HepG2 (cell line): ENCODE measurements around the gene SLCO4A1. TPM values are rescaled to one million over a fixed set of nuclear protein-coding genes. Genes with fewer than 3 reads are reported as not detected.
A peak's percentile ranks its signal among the peaks of the same experiment; 100 is the strongest.

Experiments used
- EZH2 ChIP-seq: conservative IDR thresholded peaks from 2 replicates; pipeline ENCODE4 v1.6.1; 2012; ENCODE audit warnings: mild to moderate bottlenecking, low read depth, low read length, moderate library complexity
- HNF4G ChIP-seq, 2 experiments: sonication (generic) in 1 of 2; formaldehyde crosslinking in 1 of 2; IDR thresholded peaks; 2 replicates each; pipeline versions ENCODE4 v1.4.0 to v1.6.1; 2011 to 2020; ENCODE audit warnings: borderline replicate concordance in 2 of 2, low read depth in 2 of 2, mild to moderate bottlenecking in 2 of 2, low read length in 1 of 2, missing genetic modification reagents in 1 of 2, moderate library complexity in 1 of 2
- KDM4B ChIP-seq: sonication (generic); formaldehyde crosslinking; IDR thresholded peaks from 2 replicates; pipeline ENCODE4 v1.4.0; 2020; ENCODE audit warnings: missing genetic modification reagents
- NONO ChIP-seq, 2 experiments: fragments of 450-650 bp in 1 of 2; sonication (generic) in 1 of 2; formaldehyde crosslinking in 1 of 2; IDR thresholded peaks in 1 of 2; conservative IDR thresholded peaks in 1 of 2; 2 replicates each; pipeline versions ENCODE4 v1.6.1 to v1.8.0; 2017 to 2022; ENCODE audit warnings: mild to moderate bottlenecking in 1 of 2, missing genetic modification reagents in 1 of 2, moderate library complexity in 1 of 2
- PAX8 ChIP-seq: sonication (generic); formaldehyde crosslinking; IDR thresholded peaks from 2 replicates; pipeline ENCODE4 v1.8.0; 2022; ENCODE audit warnings: mild to moderate bottlenecking, missing genetic modification reagents, borderline replicate concordance
- TARDBP ChIP-seq: sonication (generic); formaldehyde crosslinking; IDR thresholded peaks from 2 replicates; pipeline ENCODE4 v1.8.0; 2022; ENCODE audit warnings: mild to moderate bottlenecking, missing genetic modification reagents
- ZBTB38 ChIP-seq: sonication (generic); formaldehyde crosslinking; IDR thresholded peaks from 2 replicates; pipeline ENCODE4 v1.5.1; 2020; ENCODE audit warnings: mild to moderate bottlenecking, missing genetic modification reagents
- ZFP90 ChIP-seq: sonication (generic); formaldehyde crosslinking; IDR thresholded peaks from 2 replicates; pipeline ENCODE4 v1.8.0; 2022; ENCODE audit warnings: missing genetic modification reagents, mild to moderate bottlenecking, inconsistent platforms, borderline replicate concordance
- ZNF24 ChIP-seq: fragments of 450-650 bp; IDR thresholded peaks from 2 replicates; pipeline ENCODE4 v1.6.1; 2017; ENCODE audit warnings: antibody characterized with exemption, mild to moderate bottlenecking
- ZNF33B ChIP-seq: sonication (generic); formaldehyde crosslinking; IDR thresholded peaks from 2 replicates; pipeline ENCODE4 v1.5.1; 2020; ENCODE audit warnings: mild to moderate bottlenecking, missing genetic modification reagents
- ZNF569 ChIP-seq: sonication (generic); formaldehyde crosslinking; IDR thresholded peaks from 2 replicates; pipeline ENCODE4 v1.5.0; 2020; ENCODE audit warnings: mild to moderate bottlenecking, missing genetic modification reagents, moderate library complexity, borderline replicate concordance
- ZNF766 ChIP-seq: sonication (generic); formaldehyde crosslinking; IDR thresholded peaks from 2 replicates; pipeline ENCODE4 v1.5.0; 2020; ENCODE audit warnings: missing genetic modification reagents, borderline replicate concordance
- ZNF773 ChIP-seq: sonication (generic); formaldehyde crosslinking; IDR thresholded peaks from 2 replicates; pipeline ENCODE4 v1.4.0; 2020; ENCODE audit warnings: missing genetic modification reagents, borderline replicate concordance
- polyA plus RNA-seq, 8 experiments: library from polyadenylated mRNA; depleted of rRNA in 3 of 8; stranded (reverse) in 7 of 8; unstranded in 1 of 8; fragments of >200 nt; fragmentation: Illumina TruSeq in 4 of 8; extraction: Trizol in 4 of 8; gene quantifications; 2 replicates each; pipeline versions ENCODE4 v1.2.1 to v1.2.3, GENCODE V29; 2011 to 2016; ENCODE audit warnings: low read depth in 4 of 8, missing spikeins in 1 of 8, mixed read lengths in 1 of 8; ENCODE audit not compliant: insufficient read depth in 1 of 8
- total RNA-seq, 5 experiments: library from RNA; depleted of rRNA; stranded (reverse); fragments of >200 nt; fragmentation: Illumina TruSeq; extraction: Trizol; gene quantifications; 2 replicates each; pipeline ENCODE4 v1.2.3, GENCODE V29; 2016; ENCODE audit warnings: low read depth in 1 of 5
- TF ChIP-seq, protein P1 (sequence below): sonication (generic); formaldehyde crosslinking; IDR thresholded peaks from 2 replicates; pipeline ENCODE4 v1.5.0; 2020; ENCODE audit warnings: missing genetic modification reagents
- TF ChIP-seq, protein P2 (sequence below): sonication (generic); formaldehyde crosslinking; IDR thresholded peaks from 2 replicates; pipeline ENCODE4 v1.4.0; 2020; ENCODE audit warnings: missing genetic modification reagents
- TF ChIP-seq, protein P3 (sequence below): sonication (generic); formaldehyde crosslinking; IDR thresholded peaks from 2 replicates; pipeline ENCODE4 v1.5.0; 2020; ENCODE audit warnings: mild to moderate bottlenecking, missing genetic modification reagents, borderline replicate concordance
- TF ChIP-seq, protein P4 (sequence below): sonication (generic); formaldehyde crosslinking; IDR thresholded peaks from 2 replicates; pipeline ENCODE4 v1.4.0; 2020; ENCODE audit warnings: missing genetic modification reagents, borderline replicate concordance
- TF ChIP-seq, protein P5 (sequence below): IDR thresholded peaks from 2 replicates; pipeline ENCODE4 v1.6.1; 2016; ENCODE audit warnings: mild to moderate bottlenecking

The SLCO4A1 gene
- total and polyA plus RNA-seq, 2 of the 13 experiments (the other 11 are each of a cell fraction or from before 2014, with no cell fraction given), result 55.5 to 112 TPM

DNA sequence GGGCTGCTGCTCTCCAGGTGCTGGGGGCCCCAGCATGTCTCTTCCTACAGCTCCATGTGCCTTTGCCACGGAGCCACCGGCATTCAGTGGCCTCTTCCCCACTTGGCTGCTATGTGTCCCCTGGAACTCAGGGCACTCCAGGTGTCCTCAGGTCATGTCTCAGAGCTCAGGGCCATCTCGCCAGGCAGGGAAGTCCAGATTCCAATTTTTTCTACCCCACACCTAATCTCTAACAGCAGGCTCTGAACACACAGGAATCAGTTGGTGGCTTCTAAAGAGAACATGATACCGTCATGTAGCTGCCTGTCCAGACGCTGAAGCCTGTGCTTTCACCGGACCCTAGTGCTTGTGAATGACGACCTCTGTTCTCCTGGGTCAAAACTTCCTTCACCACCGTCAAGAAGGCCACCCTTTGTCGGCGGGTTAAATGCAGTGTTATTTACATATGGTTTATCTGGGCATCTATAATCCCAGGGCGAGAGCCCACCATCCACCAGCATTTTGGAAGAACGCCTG lies 4.2 kb upstream of the SLCO4A1 start (continued):
- TF ChIP-seq ZNF569 (CRISPR knock-in tag) (no peak), ZBTB38 (no peak; the same call in 1 of the 2 replicates), ZNF33B (CRISPR knock-in tag) (no peak), TARDBP (CRISPR knock-in tag) (no peak), ZFP90 (CRISPR knock-in tag) (no peak), PAX8 (CRISPR knock-in tag) (no peak), ZNF773 (no peak), NONO (IDR thresholded peaks at IDR 0.05) (no peak), NONO (CRISPR knock-in tag; conservative IDR thresholded peaks at IDR 0.05) (no peak), KDM4B (no peak), HNF4G (IDR thresholded peaks at IDR 0.05; ENCODE audit: borderline replicate concordance, low read depth, low read length) (no peak; the same call in 1 of the 2 replicates), HNF4G (CRISPR knock-in tag; IDR thresholded peaks at IDR 0.05; ENCODE audit: borderline replicate concordance, low read depth) (no peak), ZNF24 (no peak), EZH2 (0 out of 2 replicates have a peak, but pooled peaks have one; percentile 32), ZNF766 (CRISPR knock-in tag) (no peak)
- TF ChIP-seq, protein P1, sequence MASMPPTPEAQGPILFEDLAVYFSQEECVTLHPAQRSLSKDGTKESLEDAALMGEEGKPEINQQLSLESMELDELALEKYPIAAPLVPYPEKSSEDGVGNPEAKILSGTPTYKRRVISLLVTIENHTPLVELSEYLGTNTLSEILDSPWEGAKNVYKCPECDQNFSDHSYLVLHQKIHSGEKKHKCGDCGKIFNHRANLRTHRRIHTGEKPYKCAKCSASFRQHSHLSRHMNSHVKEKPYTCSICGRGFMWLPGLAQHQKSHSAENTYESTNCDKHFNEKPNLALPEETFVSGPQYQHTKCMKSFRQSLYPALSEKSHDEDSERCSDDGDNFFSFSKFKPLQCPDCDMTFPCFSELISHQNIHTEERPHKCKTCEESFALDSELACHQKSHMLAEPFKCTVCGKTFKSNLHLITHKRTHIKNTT (CRISPR knock-in tag), result no peak
- TF ChIP-seq, protein P2, sequence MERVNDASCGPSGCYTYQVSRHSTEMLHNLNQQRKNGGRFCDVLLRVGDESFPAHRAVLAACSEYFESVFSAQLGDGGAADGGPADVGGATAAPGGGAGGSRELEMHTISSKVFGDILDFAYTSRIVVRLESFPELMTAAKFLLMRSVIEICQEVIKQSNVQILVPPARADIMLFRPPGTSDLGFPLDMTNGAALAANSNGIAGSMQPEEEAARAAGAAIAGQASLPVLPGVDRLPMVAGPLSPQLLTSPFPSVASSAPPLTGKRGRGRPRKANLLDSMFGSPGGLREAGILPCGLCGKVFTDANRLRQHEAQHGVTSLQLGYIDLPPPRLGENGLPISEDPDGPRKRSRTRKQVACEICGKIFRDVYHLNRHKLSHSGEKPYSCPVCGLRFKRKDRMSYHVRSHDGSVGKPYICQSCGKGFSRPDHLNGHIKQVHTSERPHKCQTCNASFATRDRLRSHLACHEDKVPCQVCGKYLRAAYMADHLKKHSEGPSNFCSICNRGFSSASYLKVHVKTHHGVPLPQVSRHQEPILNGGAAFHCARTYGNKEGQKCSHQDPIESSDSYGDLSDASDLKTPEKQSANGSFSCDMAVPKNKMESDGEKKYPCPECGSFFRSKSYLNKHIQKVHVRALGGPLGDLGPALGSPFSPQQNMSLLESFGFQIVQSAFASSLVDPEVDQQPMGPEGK, result no peak; the same call in 1 of the 2 replicates
- TF ChIP-seq, protein P3, sequence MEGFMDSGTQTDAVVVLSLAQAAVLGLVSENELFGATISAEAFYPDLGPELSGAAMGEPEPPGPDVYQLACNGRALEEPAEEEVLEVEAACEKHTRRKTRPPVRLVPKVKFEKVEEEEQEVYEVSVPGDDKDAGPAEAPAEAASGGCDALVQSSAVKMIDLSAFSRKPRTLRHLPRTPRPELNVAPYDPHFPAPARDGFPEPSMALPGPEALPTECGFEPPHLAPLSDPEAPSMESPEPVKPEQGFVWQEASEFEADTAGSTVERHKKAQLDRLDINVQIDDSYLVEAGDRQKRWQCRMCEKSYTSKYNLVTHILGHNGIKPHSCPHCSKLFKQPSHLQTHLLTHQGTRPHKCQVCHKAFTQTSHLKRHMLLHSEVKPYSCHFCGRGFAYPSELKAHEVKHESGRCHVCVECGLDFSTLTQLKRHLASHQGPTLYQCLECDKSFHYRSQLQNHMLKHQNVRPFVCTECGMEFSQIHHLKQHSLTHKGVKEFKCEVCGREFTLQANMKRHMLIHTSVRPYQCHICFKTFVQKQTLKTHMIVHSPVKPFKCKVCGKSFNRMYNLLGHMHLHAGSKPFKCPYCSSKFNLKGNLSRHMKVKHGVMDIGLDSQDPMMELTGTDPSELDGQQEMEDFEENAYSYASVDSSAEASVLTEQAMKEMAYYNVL (CRISPR knock-in tag), result no peak
- TF ChIP-seq, protein P4, sequence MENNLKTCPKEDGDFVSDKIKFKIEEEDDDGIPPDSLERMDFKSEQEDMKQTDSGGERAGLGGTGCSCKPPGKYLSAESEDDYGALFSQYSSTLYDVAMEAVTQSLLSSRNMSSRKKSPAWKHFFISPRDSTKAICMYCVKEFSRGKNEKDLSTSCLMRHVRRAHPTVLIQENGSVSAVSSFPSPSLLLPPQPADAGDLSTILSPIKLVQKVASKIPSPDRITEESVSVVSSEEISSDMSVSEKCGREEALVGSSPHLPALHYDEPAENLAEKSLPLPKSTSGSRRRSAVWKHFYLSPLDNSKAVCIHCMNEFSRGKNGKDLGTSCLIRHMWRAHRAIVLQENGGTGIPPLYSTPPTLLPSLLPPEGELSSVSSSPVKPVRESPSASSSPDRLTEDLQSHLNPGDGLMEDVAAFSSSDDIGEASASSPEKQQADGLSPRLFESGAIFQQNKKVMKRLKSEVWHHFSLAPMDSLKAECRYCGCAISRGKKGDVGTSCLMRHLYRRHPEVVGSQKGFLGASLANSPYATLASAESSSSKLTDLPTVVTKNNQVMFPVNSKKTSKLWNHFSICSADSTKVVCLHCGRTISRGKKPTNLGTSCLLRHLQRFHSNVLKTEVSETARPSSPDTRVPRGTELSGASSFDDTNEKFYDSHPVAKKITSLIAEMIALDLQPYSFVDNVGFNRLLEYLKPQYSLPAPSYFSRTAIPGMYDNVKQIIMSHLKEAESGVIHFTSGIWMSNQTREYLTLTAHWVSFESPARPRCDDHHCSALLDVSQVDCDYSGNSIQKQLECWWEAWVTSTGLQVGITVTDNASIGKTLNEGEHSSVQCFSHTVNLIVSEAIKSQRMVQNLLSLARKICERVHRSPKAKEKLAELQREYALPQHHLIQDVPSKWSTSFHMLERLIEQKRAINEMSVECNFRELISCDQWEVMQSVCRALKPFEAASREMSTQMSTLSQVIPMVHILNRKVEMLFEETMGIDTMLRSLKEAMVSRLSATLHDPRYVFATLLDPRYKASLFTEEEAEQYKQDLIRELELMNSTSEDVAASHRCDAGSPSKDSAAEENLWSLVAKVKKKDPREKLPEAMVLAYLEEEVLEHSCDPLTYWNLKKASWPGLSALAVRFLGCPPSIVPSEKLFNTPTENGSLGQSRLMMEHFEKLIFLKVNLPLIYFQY (CRISPR knock-in tag), result no peak
- TF ChIP-seq, protein P5, sequence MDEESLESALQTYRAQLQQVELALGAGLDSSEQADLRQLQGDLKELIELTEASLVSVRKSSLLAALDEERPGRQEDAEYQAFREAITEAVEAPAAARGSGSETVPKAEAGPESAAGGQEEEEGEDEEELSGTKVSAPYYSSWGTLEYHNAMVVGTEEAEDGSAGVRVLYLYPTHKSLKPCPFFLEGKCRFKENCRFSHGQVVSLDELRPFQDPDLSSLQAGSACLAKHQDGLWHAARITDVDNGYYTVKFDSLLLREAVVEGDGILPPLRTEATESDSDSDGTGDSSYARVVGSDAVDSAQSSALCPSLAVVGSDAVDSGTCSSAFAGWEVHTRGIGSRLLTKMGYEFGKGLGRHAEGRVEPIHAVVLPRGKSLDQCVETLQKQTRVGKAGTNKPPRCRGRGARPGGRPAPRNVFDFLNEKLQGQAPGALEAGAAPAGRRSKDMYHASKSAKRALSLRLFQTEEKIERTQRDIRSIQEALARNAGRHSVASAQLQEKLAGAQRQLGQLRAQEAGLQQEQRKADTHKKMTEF (CRISPR knock-in tag), result no peak
